ENCODE measurements around the gene MGAT4C. TPM values are rescaled to one million over a fixed set of nuclear protein-coding genes. Genes with fewer than 3 reads are reported as not detected.

Gene MGAT4C
- total RNA-seq, 5 donors from 2014 or later (not counting 1 experiment from before 2014, with no cell fraction given), result not detected

- H3K4me1 ChIP-seq (ENCODE audit: control insufficient read depth in 1 of 2, extremely low read depth in 1 of 2, insufficient read depth in 2 of 2, low read length in 2 of 2), result no peaks in the 10 kb centered on the region
- no peaks in the 10 kb centered on the region for H3K27me3 ChIP-seq (replicated peaks in 1 of 2; ENCODE audit: control insufficient read depth in 2 of 2, extremely low read depth in 1 of 2, insufficient read depth in 2 of 2, low read length in 1 of 2)
- Mint-ChIP-seq H3K4me1 (no peaks in the 10 kb centered on the region), H3K27ac (no peak overlapping the region), H3K36me3 (no peaks in the 10 kb centered on the region), H3K9me3 (peaks cover 3 to 12% (median 6%) of the 10 kb centered on the region in 3 donors), H3K27me3 (no peaks in the 10 kb centered on the region), H3K4me3 (no peak overlapping the region)
- POLR2A ChIA-PET, result no interaction called here
- no peaks in the 10 kb centered on the region for H3K36me3 ChIP-seq (ENCODE audit: control insufficient read depth in 2 of 2, extremely low read depth in 1 of 2, insufficient read depth in 1 of 2, low read length in 1 of 2)
- no CpG with 5 or more reads among the region's 2 CpGs for WGBS (ENCODE audit: insufficient coverage)
- ATAC-seq (replicated peaks in 1 of 4) (no peak), DNase-seq (no peak)
- no peak overlapping the region for H3K27ac ChIP-seq (ENCODE audit: low read length)
- H3K4me3 ChIP-seq (ENCODE audit: control insufficient read depth in 1 of 2, extremely low read depth in 1 of 2, low read length in 1 of 2), result no peak overlapping the region
- CTCF ChIA-PET, result no interaction called here
- no peaks in the 10 kb centered on the region for H3K9me3 ChIP-seq
Observed at GRCh38 chr12:86216591-86216990, 39.6 kb downstream of the MGAT4C start.

- H3K27ac Mint-ChIP-seq, result no peak overlapping the region
- Histone ChIP-seq H3K4me3 (ENCODE audit: control insufficient read depth in 1 of 2, extremely low read depth in 1 of 2, low read length in 1 of 2) (no peak overlapping the region), H3K4me1 (ENCODE audit: control insufficient read depth in 1 of 2, extremely low read depth in 1 of 2, insufficient read depth in 2 of 2, low read length in 2 of 2) (no peaks in the 10 kb centered on the region), H3K36me3 (ENCODE audit: control insufficient read depth in 2 of 2, extremely low read depth in 1 of 2, insufficient read depth in 1 of 2, low read length in 1 of 2) (no peaks in the 10 kb centered on the region), H3K9me3 (no peaks in the 10 kb centered on the region), H3K27me3 (replicated peaks in 1 of 2; ENCODE audit: control insufficient read depth in 2 of 2, extremely low read depth in 1 of 2, insufficient read depth in 2 of 2, low read length in 1 of 2) (no peaks in the 10 kb centered on the region), H3K27ac (ENCODE audit: low read length) (no peak overlapping the region)
- H3K4me3 Mint-ChIP-seq, result no peak overlapping the region
- POLR2A ChIA-PET, result interaction anchor here in 1 of 2 donors (0.5 kb wide), 1 partner anchor 13 kb away, joined by 5 read pairs; no protein-coding TSS in a partner anchor
- CTCF ChIA-PET, result no interaction called here
- ATAC-seq (replicated peaks in 1 of 4) (no peak), DNase-seq (no peak)
- WGBS (ENCODE audit: insufficient coverage), result no CpG with 5 or more reads among the region's 2 CpGs
- H3K36me3 Mint-ChIP-seq, result no peaks in the 10 kb centered on the region
- H3K4me1 Mint-ChIP-seq, result no peaks in the 10 kb centered on the region
- H3K9me3 Mint-ChIP-seq, result peaks cover 5 to 10% (median 7%) of the 10 kb centered on the region in 3 donors
- no peaks in the 10 kb centered on the region for H3K27me3 Mint-ChIP-seq
Observed at GRCh38 chr12:86213012-86213411, 43.2 kb downstream of the MGAT4C start.

GRCh38 chr12:86198696-86199444 is 57.3 kb downstream of the MGAT4C start:
- Histone ChIP-seq H3K27me3 (replicated peaks in 1 of 2; ENCODE audit: control insufficient read depth in 2 of 2, extremely low read depth in 1 of 2, insufficient read depth in 2 of 2, low read length in 1 of 2) (no peaks in the 10 kb centered on the region), H3K4me3 (ENCODE audit: control insufficient read depth in 1 of 2, extremely low read depth in 1 of 2, low read length in 1 of 2) (no peak overlapping the region), H3K36me3 (ENCODE audit: control insufficient read depth in 2 of 2, extremely low read depth in 1 of 2, insufficient read depth in 1 of 2, low read length in 1 of 2) (no peaks in the 10 kb centered on the region), H3K9me3 (no peaks in the 10 kb centered on the region), H3K27ac (ENCODE audit: low read length) (no peak overlapping the region), H3K4me1 (ENCODE audit: control insufficient read depth in 1 of 2, extremely low read depth in 1 of 2, insufficient read depth in 2 of 2, low read length in 2 of 2) (no peaks in the 10 kb centered on the region)
- WGBS (ENCODE audit: insufficient coverage), result 50% methylated on average over 2 of the region's 4 CpGs
- H3K36me3 Mint-ChIP-seq, result no peaks in the 10 kb centered on the region
- ChIA-PET CTCF (interaction anchor here in 1 of 2 donors (1.1 kb wide), 1 partner anchor 47 kb away, joined by 3 read pairs; no protein-coding TSS in a partner anchor), POLR2A (no interaction called here)
- H3K27me3 Mint-ChIP-seq, result no peaks in the 10 kb centered on the region
- no peaks in the 10 kb centered on the region for H3K4me1 Mint-ChIP-seq
- no peak overlapping the region for H3K27ac Mint-ChIP-seq
- no peak for DNase-seq
- no peak overlapping the region for H3K4me3 Mint-ChIP-seq
- ATAC-seq (replicated peaks in 1 of 4), result no peak
- peaks cover 2 to 14% (median 4%) of the 10 kb centered on the region in 3 donors for H3K9me3 Mint-ChIP-seq

GRCh38 chr12:86196465-86196864 is 59.7 kb downstream of the MGAT4C start:
- ChIA-PET CTCF (no interaction called here), POLR2A (no interaction called here)
- H3K27me3 Mint-ChIP-seq, result no peaks in the 10 kb centered on the region
- no peak overlapping the region for H3K27ac ChIP-seq (ENCODE audit: low read length)
- H3K4me3 ChIP-seq (ENCODE audit: control insufficient read depth in 1 of 2, extremely low read depth in 1 of 2, low read length in 1 of 2), result no peak overlapping the region
- H3K4me1 ChIP-seq (ENCODE audit: control insufficient read depth in 1 of 2, extremely low read depth in 1 of 2, insufficient read depth in 2 of 2, low read length in 2 of 2), result no peaks in the 10 kb centered on the region
- no peaks in the 10 kb centered on the region for H3K4me1 Mint-ChIP-seq
- WGBS (ENCODE audit: insufficient coverage), result 55% methylated on average over 1 of the region's 1 CpG
- H3K27me3 ChIP-seq (replicated peaks in 1 of 2; ENCODE audit: control insufficient read depth in 2 of 2, extremely low read depth in 1 of 2, insufficient read depth in 2 of 2, low read length in 1 of 2), result no peaks in the 10 kb centered on the region
- H3K4me3 Mint-ChIP-seq, result no peak overlapping the region
- H3K9me3 Mint-ChIP-seq, result peaks cover 4 to 6% (median 5%) of the 10 kb centered on the region in 3 donors
- no peak overlapping the region for H3K27ac Mint-ChIP-seq
- DNase-seq, result no peak
- ATAC-seq (replicated peaks in 1 of 4), result no peak
- H3K9me3 ChIP-seq, result no peaks in the 10 kb centered on the region
- H3K36me3 ChIP-seq (ENCODE audit: control insufficient read depth in 2 of 2, extremely low read depth in 1 of 2, insufficient read depth in 1 of 2, low read length in 1 of 2), result no peaks in the 10 kb centered on the region
- no peaks in the 10 kb centered on the region for H3K36me3 Mint-ChIP-seq

GRCh38 chr12:86194721-86195120 is 61.5 kb downstream of the MGAT4C start:
- POLR2A ChIA-PET, result no interaction called here

GRCh38 chr12:86193931-86194330 is 62.3 kb downstream of the MGAT4C start:
- WGBS (ENCODE audit: insufficient coverage), result no CpG with 5 or more reads among the region's 1 CpG
- Histone ChIP-seq H3K4me3 (ENCODE audit: control insufficient read depth in 1 of 2, extremely low read depth in 1 of 2, low read length in 1 of 2) (no peak overlapping the region), H3K9me3 (no peaks in the 10 kb centered on the region), H3K36me3 (ENCODE audit: control insufficient read depth in 2 of 2, extremely low read depth in 1 of 2, insufficient read depth in 1 of 2, low read length in 1 of 2) (no peaks in the 10 kb centered on the region), H3K27ac (ENCODE audit: low read length) (no peak overlapping the region), H3K27me3 (replicated peaks in 1 of 2; ENCODE audit: control insufficient read depth in 2 of 2, extremely low read depth in 1 of 2, insufficient read depth in 2 of 2, low read length in 1 of 2) (no peaks in the 10 kb centered on the region), H3K4me1 (ENCODE audit: control insufficient read depth in 1 of 2, extremely low read depth in 1 of 2, insufficient read depth in 2 of 2, low read length in 2 of 2) (no peaks in the 10 kb centered on the region)
- ATAC-seq (replicated peaks in 1 of 4) (no peak), DNase-seq (no peak)
- Mint-ChIP-seq H3K27ac (no peak overlapping the region), H3K9me3 (peaks cover 4 to 6% (median 5%) of the 10 kb centered on the region in 3 donors), H3K4me1 (no peaks in the 10 kb centered on the region), H3K27me3 (no peaks in the 10 kb centered on the region), H3K36me3 (no peaks in the 10 kb centered on the region), H3K4me3 (no peak overlapping the region)
- POLR2A ChIA-PET, result no interaction called here
- CTCF ChIA-PET, result no interaction called here

More at GRCh38 chr12:86194721-86195120, 61.5 kb downstream of the MGAT4C start:
- no peak overlapping the region for H3K27ac Mint-ChIP-seq
- no peaks in the 10 kb centered on the region for H3K36me3 Mint-ChIP-seq
- DNase-seq (no peak), ATAC-seq (replicated peaks in 1 of 4) (no peak)
- no peaks in the 10 kb centered on the region for H3K4me1 ChIP-seq (ENCODE audit: control insufficient read depth in 1 of 2, extremely low read depth in 1 of 2, insufficient read depth in 2 of 2, low read length in 2 of 2)
- whole genome bisulfite sequencing (ENCODE audit: insufficient coverage), result 63% methylated on average over 1 of the region's 2 CpGs
- no peaks in the 10 kb centered on the region for H3K27me3 ChIP-seq (replicated peaks in 1 of 2; ENCODE audit: control insufficient read depth in 2 of 2, extremely low read depth in 1 of 2, insufficient read depth in 2 of 2, low read length in 1 of 2)
- no peak overlapping the region for H3K4me3 ChIP-seq (ENCODE audit: control insufficient read depth in 1 of 2, extremely low read depth in 1 of 2, low read length in 1 of 2)
- no peaks in the 10 kb centered on the region for H3K4me1 Mint-ChIP-seq
- no peaks in the 10 kb centered on the region for H3K36me3 ChIP-seq (ENCODE audit: control insufficient read depth in 2 of 2, extremely low read depth in 1 of 2, insufficient read depth in 1 of 2, low read length in 1 of 2)
- CTCF ChIA-PET, result no interaction called here
- H3K27me3 Mint-ChIP-seq, result no peaks in the 10 kb centered on the region
- H3K27ac ChIP-seq (ENCODE audit: low read length), result no peak overlapping the region
- H3K4me3 Mint-ChIP-seq, result no peak overlapping the region
- no peaks in the 10 kb centered on the region for H3K9me3 ChIP-seq
- peaks cover 4 to 9% (median 5%) of the 10 kb centered on the region in 3 donors for H3K9me3 Mint-ChIP-seq

All from T-cell (primary cell).